ENCODE results near the gene SPIRE1.

SPIRE1 gene

GRCh38 chr18:12409469-12409868 is 248.4 kb downstream of the SPIRE1 start:
- DNase-seq, result no peak

GRCh38 chr18:12408247-12408869 is 249.5 kb downstream of the SPIRE1 start:
- no peak for DNase-seq

GRCh38 chr18:12406371-12407111 is 251.4 kb downstream of the SPIRE1 start:
- DNase-seq, result peak; percentile 12

GRCh38 chr18:12405066-12405465 is 252.8 kb downstream of the SPIRE1 start:
- no peak for DNase-seq

GRCh38 chr18:12403601-12404506 is 254.1 kb downstream of the SPIRE1 start:
- DNase-seq, result no peak

GRCh38 chr18:12401881-12402280 is 256.0 kb downstream of the SPIRE1 start:
- no peak for DNase-seq

GRCh38 chr18:12399231-12399630 is 258.7 kb downstream of the SPIRE1 start:
- DNase-seq, result no peak

- DNase-seq, result no peak
These were observed 259.3 kb downstream of the SPIRE1 start for GRCh38 chr18:12398625-12399024.

GRCh38 chr18:12397793-12398192 is 260.1 kb downstream of the SPIRE1 start:
- DNase-seq, result no peak

- DNase-seq, result no peak
These were observed 260.7 kb downstream of the SPIRE1 start for GRCh38 chr18:12397254-12397653.

Measured in stimulated activated CD4-positive, alpha-beta T cell treated with anti-CD3 and anti-CD28 coated beads, Interleukin-4, amount 100 ng/mL, for 24 hours (primary cell).